ENCODE measurements around the gene CNPPD1.

GRCh38 chr2:219218732-219219701 lies 42.3 kb upstream of the CNPPD1 start, which contains the start of gene ABCB6:
- TF ChIP-seq REST (IDR thresholded peaks at IDR 0.05) (peak; percentile 50), RAD21 (IDR thresholded peaks at IDR 0.05) (no peak), YY1 (IDR thresholded peaks at IDR 0.05) (no peak), CTCF (IDR thresholded peaks at IDR 0.05; ENCODE audit: low read depth, low read length, missing input control) (no peak), EGR1 (IDR thresholded peaks at IDR 0.05; ENCODE audit: low read depth in 2 of 2) (no peak), SP1 (IDR thresholded peaks at IDR 0.05) (peak; percentile 70), GABPA (IDR thresholded peaks at IDR 0.05 in 1 of 2, conservative IDR thresholded peaks at IDR 0.05 in 1 of 2) (no peak)

Data from liver (tissue), 3 donors.